ENCODE measurements around the gene BGN.

The BGN gene

GRCh38 chrX:153505361-153505760, 10.6 kb downstream of the BGN start:
- no peak overlapping the region for H3K27ac ChIP-seq (ENCODE audit: extremely low read depth, low read depth, low read length)
- no peaks in the 10 kb centered on the region for H3K36me3 ChIP-seq (ENCODE audit: control insufficient read depth in 2 of 2, insufficient read depth in 1 of 2, low read length in 2 of 2)
- CTCF ChIA-PET: interaction anchor here (0.5 to 4.2 kb wide), 5 partner anchors 15 to 106 kb away, joined by 4 to 81 read pairs (median 17); partner anchors contain the start of gene HAUS7
- TF ChIP-seq SCRT1 (tag by site-specific recombination; IDR thresholded peaks at IDR 0.05; ENCODE audit: borderline replicate concordance): no peak
- no peak for TF ChIP-seq SALL2 (tag by site-specific recombination; IDR thresholded peaks at IDR 0.05; ENCODE audit: borderline replicate concordance)
- TF ChIP-seq ZNF48 (tag by site-specific recombination; IDR thresholded peaks at IDR 0.05): no peak
- TF ChIP-seq ZNF629 (tag by site-specific recombination; IDR thresholded peaks at IDR 0.05): no peak
- TF ChIP-seq SP3 (tag by site-specific recombination; IDR thresholded peaks at IDR 0.05): no peak
- no peak for TF ChIP-seq ZNF37A (tag by site-specific recombination; IDR thresholded peaks at IDR 0.05)
- no peak for TF ChIP-seq ZNF623 (tag by site-specific recombination; IDR thresholded peaks at IDR 0.05)
- TF ChIP-seq FEZF1 (tag by site-specific recombination; IDR thresholded peaks at IDR 0.05): no peak
- no peak for TF ChIP-seq ZNF843 (tag by site-specific recombination; IDR thresholded peaks at IDR 0.05)
- no peak for TF ChIP-seq ZNF530 (tag by site-specific recombination; IDR thresholded peaks at IDR 0.05; ENCODE audit: low read depth)
- TF ChIP-seq ZNF138 (tag by site-specific recombination; IDR thresholded peaks at IDR 0.05; ENCODE audit: borderline replicate concordance): no peak
- no peak for TF ChIP-seq PRDM1 (tag by site-specific recombination; IDR thresholded peaks at IDR 0.05)
- TF ChIP-seq ZNF654 (tag by site-specific recombination; IDR thresholded peaks at IDR 0.05; ENCODE audit: low read depth): no peak
- no peak for TF ChIP-seq ZIC2 (tag by site-specific recombination; IDR thresholded peaks at IDR 0.05)
- no peak for TF ChIP-seq AEBP2 (tag by site-specific recombination; IDR thresholded peaks at IDR 0.05; ENCODE audit: borderline replicate concordance)
- no peak for TF ChIP-seq GLI4 (tag by site-specific recombination; IDR thresholded peaks at IDR 0.05)
- no peak for TF ChIP-seq ZNF768 (tag by site-specific recombination; IDR thresholded peaks at IDR 0.05)
- no peak for TF ChIP-seq ZNF747 (tag by site-specific recombination; IDR thresholded peaks at IDR 0.05)
- TF ChIP-seq ZNF266 (tag by site-specific recombination; IDR thresholded peaks at IDR 0.05; ENCODE audit: low read depth): no peak
- no peaks in the 10 kb centered on the region for H3K9me3 ChIP-seq (ENCODE audit: control insufficient read depth, insufficient read depth, low read depth, low read length)
- H3K4me1 ChIP-seq (ENCODE audit: control insufficient read depth, insufficient read depth, low read length): no peaks in the 10 kb centered on the region
- H3K4me3 ChIP-seq (ENCODE audit: low read depth, low read length): no peak overlapping the region
- POLR2A ChIA-PET: no interaction called here

- Histone ChIP-seq H3K4me3 (ENCODE audit: low read depth, low read length) (no peak overlapping the region), H3K9me3 (ENCODE audit: control insufficient read depth, insufficient read depth, low read depth, low read length) (no peaks in the 10 kb centered on the region), H3K36me3 (ENCODE audit: control insufficient read depth in 2 of 2, insufficient read depth in 1 of 2, low read length in 2 of 2) (no peaks in the 10 kb centered on the region), H3K27ac (ENCODE audit: extremely low read depth, low read depth, low read length) (no peak overlapping the region), H3K4me1 (ENCODE audit: control insufficient read depth, insufficient read depth, low read length) (no peaks in the 10 kb centered on the region)
- ChIA-PET POLR2A (interaction anchor here (1.2 to 1.5 kb wide), 2 partner anchors 37 to 47 kb away, joined by 5 read pairs; partner anchors contain the start of gene HAUS7), CTCF (interaction anchor here (0.5 to 4.2 kb wide), 35 partner anchors 8 to 666 kb away, joined by 3 to 89 read pairs (median 5); partner anchors contain the start of gene HAUS7)
- TF ChIP-seq ZNF704 (tag by site-specific recombination; IDR thresholded peaks at IDR 0.05) (no peak), ZNF391 (tag by site-specific recombination; IDR thresholded peaks at IDR 0.05; ENCODE audit: borderline replicate concordance, low read depth) (0 out of 2 replicates have a peak, but pooled peaks have one; percentile 23), KLF8 (tag by site-specific recombination; IDR thresholded peaks at IDR 0.05) (0 out of 2 replicates have a peak, but pooled peaks have one; percentile 40), PBX3 (CRISPR knock-in tag; IDR thresholded peaks at IDR 0.05) (peak; percentile 85), KLF9 (tag by site-specific recombination; IDR thresholded peaks at IDR 0.05; ENCODE audit: low read depth) (peak; percentile 47; the same call in 1 of the 2 replicates), SP3 (tag by site-specific recombination; IDR thresholded peaks at IDR 0.05) (0 out of 2 replicates have a peak, but pooled peaks have one; percentile 16), ZNF654 (tag by site-specific recombination; IDR thresholded peaks at IDR 0.05; ENCODE audit: low read depth) (peak; percentile 98), ZNF473 (tag by site-specific recombination; IDR thresholded peaks at IDR 0.05) (no peak), ZBTB20 (tag by site-specific recombination; IDR thresholded peaks at IDR 0.05) (no peak), ZNF23 (tag by site-specific recombination; IDR thresholded peaks at IDR 0.05; ENCODE audit: borderline replicate concordance) (no peak), PRDM10 (tag by site-specific recombination; IDR thresholded peaks at IDR 0.05) (peak; percentile 74), ZNF629 (tag by site-specific recombination; IDR thresholded peaks at IDR 0.05) (0 out of 2 replicates have a peak, but pooled peaks have one; percentile 13)
Observed at GRCh38 chrX:153507484-153508178, 12.9 kb downstream of the BGN start.
